NCI-H1092 (cell line): ENCODE data around the gene GLI1.
"Not testable (repeated sequence)": the region's sequence is repeated elsewhere in the genome, so short reads cannot be mapped to it uniquely, and the experiment has no call there.

Experiments used
- DNase-seq: peaks from one replicate; lab custom pipeline; 2025; lab: John Stamatoyannopoulos, UW

The GLI1 gene

DNA sequence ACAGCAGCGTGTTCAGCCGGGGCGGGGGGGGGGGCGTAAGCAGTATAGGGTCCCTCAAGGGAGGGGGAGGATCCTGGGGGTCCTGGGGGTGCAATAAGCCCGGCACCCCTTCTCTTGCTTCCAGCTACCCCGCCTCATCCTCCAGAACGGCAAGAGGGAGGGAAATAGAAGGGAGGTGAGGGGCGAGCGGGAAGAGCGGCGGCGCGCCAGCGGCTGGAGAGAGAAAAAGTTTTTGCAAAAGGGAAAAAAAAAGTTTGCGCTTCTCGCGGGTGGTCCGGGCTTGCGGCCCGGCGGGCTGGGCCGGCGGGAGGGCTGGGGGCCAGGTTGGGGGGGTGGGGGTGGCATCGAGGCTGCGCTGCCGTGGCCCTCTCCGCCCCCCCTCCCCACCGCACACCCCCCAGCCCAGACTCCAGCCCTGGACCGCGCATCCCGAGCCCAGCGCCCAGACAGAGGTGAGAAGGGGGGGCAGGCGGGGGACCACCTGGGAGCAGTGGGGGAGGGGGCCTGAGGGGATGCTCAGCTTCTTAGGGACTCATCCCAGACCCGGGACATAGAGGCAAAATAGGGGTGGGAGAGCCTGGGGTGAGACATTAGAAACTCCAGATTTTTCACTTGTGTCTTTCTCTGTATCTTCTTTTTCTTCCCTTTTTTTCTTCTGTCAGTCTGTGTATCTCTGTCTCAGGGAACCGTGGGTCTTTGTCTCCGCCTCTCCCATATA, at the start of gene GLI1:
Gene GLI1 (plus strand): TSS at position 36 of the 718 bp plus-strand sequence. CDS start 3,907 bp downstream, outside the sequence.
- DNase-seq, result no peak

DNA sequence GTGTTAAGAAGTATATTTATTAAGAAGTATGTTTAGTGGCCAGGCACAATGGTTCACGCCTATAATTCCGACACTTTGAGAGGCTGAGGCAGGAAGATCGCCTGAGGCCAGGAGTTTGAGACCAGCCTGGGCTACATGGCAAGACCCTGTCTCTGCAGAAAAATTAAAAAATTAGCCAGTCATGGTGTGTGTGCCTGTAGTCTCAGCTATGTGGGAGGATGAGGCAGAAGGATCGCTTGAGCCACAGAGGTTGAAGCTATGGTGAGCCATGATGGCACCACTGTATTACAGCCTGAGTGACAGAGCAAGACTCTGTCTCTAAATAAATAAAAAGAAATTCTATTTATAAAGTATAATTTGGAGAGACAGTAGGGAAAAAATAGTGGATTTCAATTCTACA, 49.1 kb upstream of the GLI1 start:
- DNase-seq, result no peak

DNA sequence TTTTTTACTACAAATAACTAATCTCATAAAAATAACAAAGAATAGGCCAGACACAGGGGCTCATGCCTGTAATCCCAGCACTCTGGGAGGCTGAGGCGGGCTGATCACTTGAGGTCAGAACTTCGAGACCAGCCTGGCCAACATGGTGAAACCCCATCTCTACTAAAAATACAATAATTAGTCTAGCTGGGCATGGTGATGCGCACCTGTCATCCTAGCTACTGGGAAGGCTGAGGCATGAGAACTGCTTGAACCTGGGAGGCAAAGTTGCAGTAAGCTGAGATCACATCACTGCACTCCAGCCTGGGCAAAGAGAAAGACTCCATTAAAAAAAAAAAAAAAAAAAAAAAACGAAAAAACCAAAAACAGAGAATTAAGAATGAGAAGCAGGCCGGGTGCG, 45.4 kb upstream of the GLI1 start:
- not testable (repeated sequence) for DNase-seq

DNA sequence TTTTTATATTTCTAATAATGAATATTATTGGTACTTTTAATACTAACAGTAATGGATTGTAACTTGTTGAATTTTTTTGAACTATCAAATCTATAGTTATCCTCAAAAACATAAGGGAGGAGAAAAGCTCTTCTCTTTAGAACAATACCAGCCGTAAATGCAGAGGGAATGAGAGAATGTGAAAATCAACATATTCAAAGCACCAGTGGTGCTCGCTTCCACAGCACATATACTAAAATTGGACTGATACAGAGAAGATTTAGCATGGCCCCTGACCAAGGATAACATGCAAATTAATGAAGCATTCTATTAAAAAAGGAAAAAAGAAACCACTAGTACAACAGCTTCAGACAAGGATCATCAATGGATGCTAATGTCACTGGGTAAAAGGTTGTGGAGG, 44.5 kb upstream of the GLI1 start:
- no peak for DNase-seq

DNA sequence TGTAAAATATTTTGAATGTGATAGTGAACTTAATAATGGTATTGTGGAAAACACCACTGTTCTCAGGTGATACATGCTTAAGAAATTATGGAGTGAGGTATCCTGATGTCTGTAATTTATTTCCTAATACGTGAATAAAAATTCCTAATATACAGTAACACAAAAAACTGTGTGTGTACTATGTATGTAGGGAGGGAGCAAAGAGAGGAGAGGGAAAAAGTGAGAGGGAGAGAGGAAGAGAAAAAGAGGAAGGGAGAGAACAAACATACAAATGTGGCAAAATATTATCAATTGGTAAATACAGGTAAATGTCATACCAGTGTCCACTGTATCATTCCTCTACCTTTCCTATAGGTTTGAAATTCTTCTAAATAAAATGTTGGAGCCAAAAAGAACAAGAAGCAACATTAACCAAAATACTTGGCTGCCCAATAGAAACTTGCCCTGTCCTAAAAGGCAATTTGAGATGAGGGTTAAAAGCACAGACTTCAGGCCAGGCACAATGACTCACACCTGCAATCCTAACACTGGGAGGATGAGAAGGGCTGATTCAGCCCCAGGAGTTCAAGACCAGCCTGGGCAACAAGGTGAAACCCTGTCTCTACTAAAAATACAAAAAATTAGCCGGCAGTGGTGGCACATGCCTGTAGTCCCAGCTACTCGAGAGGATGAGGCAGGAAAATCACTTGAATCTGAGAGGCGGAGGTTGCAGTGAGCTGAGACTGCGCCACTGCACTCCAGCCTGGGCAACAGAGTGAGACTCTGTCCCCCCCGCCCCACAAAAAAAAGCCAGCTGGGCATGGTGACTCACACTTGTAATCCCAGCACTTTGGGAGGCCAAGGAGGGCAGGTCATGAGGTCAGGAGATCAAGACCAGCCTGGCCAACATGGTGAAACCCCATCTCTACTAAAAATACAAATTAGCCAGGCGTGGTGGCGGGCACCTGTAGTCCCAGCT, 43.3 kb upstream of the GLI1 start:
- no peak for DNase-seq

DNA sequence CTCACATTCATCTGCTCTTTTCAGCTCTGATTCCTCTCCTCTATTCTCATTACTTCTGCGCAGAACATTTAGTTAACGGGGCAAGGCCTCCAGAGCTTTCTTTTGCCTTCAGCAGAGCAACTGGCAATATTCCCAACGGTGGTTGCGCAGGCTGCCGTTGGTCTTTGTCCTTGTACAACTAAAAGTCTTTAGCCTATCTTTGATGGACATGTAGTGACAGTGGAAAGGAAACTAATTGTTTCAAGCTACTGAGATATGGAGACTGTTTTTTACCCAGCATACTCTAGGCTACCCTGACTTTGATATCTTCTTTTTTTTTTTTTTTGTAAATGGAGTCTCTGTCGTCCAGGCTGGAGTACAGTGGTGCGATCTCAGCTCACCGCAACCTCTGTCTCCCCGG, 41.3 kb upstream of the GLI1 start:
- DNase-seq, result no peak

DNA sequence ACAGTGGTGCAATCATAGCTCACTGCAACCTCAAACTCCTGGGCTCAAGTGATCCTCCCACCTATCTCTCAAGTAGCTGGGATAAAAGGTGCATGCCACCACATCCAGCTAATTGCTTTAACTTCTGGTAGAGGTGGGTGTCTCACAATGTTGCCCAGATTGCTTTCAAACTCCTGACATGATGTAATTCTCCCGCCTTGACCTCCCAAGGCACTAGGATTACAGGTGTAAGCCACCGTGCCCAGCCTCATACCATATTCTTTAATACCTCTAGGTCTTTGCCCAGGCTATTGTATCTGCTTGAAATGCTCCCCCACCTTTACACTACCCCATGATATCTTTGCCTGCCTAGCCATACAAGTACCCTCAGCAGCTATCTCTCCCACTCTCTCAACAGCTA, 40.1 kb upstream of the GLI1 start:
- DNase-seq, result no peak

DNA sequence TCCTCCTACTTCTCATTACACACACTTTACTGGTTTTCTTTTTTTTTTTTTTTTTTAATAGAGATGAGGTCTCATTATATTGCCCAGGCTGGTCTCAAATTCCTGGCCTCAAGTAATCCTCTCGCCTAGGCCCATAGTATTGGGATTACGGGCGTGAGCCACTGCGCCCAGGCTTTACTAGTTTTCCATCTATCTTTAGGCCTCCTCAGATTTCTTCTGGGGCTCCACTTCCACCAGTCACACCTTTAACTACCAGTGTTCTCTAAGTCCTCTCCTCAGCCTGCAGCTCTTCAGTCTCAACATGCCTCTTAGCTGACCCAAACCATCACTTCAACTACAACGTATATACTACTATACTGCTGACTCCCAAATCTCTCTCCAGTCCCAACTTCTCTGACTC, 39.1 kb upstream of the GLI1 start:
- no peak for DNase-seq

DNA sequence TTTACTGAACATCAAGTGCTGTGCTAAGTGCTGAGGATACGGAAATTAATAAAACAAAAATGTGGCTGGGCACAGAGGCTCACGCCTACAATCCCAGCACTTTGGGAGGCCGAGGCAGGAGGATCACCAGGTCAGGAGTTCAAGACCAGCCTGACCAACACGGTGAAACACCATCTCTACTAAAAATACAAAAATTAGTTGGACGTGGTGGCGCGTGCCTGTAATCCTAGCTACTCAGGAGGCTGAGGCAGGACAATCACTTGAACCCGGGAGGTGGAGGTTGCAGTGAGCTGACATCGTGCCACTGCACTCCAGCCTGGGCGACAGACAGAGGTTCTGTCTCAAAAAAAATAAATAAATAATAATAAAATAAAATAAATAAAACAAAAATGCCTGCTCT, 32.6 kb upstream of the GLI1 start:
- not testable (repeated sequence) for DNase-seq

DNA sequence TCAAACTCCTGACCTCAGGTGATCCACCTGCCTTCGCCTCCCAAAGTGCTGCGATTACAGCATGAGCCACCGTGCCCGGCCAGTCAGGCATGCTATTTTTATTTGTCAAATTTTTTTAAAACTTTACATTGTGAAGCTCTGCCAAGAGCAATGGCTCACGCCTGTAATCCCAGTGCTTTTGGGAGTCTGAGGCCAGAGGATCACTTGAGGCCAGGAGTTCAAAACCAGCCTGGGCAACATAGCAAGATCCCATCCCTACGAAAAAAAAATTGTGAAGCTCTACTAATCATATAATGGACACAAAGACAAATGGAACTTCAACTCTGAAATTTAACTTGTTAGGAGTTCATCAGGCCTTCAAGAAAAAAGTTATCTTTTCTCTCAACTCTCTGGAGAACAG, 30.6 kb upstream of the GLI1 start:
- DNase-seq, result no peak

DNA sequence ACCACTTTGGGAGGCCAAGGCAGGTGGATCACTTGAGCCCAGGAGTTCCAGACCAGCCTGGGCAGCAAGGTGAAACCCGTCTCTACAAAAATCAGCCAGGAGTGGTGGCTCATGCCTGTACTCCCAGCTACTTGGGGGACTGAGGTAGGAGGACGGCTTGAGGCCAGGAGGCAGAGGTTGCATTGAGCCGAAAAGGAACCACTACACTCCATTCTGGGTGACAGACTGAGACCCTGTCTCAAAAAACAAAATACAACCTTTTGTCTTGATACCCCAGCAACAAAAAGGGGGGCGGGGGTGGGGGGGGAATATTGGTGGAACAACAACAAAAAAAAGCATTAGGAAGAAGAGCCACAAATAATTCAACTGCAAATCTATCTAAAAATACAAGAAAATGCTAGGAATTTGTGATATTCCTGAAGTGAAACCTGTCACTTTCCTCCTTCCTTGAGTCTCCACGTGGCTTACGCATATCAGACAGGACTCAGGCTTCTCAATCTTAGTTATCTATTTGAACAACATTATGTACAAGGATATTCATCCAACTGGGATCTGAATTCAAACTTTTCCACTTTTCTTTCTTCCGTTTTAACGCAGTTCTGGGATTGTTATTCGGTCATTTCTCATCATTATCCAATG, 30.0 kb upstream of the GLI1 start:
- DNase-seq, result no peak

DNA sequence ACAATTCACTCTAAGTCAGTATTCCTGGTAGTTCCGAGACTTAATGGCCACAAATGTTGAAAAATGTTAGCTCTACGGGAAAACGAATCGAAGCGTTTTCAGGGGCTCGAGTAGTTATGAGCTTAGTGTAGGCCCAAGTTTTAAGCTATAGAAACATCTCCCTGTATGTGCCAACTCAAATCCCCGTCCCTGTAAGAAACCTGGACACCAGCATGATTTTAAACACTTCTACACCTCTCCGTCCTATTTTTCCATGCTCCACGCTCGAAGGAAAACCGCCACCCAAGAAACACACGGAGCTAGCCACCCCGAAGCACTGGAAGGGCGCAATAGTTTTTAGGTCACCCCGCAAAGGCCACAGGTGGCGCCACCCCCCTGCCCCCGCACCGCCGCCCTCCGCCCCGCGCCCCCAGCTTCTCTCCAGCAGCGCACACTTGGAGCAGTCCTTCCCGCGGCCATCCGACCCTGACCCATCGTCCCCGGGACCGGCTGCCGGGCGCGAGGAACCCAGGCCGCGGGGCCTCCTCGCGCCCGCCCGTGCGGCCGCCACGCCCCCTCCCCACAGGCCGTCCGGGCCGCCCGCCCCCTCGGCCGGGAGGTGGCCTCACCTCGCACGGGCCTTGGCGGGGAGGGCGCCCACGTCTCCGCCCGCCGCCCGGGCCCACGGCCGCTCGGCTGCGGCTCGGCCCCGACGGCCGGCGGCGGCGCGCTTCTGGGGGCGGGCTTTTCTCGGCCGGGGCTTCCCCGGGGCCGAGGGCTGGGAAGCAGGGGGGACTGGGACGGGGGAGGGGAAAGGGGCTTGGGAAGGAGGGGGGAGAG, 29.3 kb upstream of the GLI1 start:
- no peak for DNase-seq

DNA sequence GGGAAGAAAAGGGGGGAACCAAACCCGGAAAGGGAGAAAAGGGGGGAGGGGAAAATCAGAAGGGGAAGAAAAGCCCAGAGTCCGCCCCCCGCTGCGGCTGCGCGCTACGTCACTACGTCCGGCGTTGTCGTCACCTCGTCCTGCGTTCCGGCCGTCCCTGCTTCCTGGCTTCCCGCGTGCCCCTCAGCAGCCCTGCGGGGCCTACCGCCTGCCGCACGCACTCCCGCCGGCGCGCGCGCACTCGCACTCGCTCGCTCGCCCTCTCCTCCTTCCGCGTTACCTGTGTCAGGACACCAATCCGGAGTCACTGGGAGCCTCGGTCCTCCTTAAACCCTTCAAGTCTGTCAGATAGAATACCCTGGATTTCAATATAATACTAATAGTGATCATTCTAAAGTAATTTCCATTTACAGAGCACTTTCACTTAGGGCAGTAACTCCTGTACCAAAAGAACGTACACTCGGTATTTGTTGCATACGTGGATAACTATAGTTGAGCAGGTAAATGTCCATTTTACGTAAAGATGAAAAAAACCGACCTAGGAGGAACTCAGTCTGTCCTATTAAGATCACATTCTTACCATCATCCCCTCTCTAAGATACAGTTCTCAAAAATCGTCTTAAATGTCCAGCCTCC, 28.5 kb upstream of the GLI1 start, which contains the start of gene R3HDM2:
Gene R3HDM2 (minus strand): TSS at position 113 of the 636 bp plus-strand sequence. CDS start 120,615 bp downstream, outside the sequence.
- peak; percentile 85 for DNase-seq

DNA sequence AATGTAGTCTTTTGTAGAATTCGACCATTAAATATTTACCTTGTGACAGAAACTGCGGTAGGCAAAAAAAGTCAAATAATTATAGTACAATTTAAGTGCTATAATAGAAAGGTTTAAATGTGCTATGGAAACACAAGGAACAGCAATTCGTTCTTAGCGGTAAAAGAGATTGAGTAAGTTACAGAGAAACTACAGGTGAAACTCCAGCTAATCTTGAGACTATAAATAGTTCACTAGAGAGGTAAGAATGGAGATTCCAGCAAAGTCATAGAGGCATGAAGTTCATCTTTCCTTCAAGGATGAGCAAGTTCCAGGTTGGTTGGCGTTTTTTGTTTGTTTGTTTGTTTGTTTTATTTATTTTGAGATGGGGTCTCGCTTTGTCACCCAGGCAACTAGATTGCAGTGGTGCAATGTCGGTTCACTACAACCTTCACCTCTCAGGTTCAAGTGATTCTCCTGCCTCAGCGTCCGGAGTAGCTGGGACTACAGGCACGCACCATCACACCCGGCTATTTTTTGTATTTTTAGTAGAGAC, 27.9 kb upstream of the GLI1 start:
- no peak for DNase-seq

DNA sequence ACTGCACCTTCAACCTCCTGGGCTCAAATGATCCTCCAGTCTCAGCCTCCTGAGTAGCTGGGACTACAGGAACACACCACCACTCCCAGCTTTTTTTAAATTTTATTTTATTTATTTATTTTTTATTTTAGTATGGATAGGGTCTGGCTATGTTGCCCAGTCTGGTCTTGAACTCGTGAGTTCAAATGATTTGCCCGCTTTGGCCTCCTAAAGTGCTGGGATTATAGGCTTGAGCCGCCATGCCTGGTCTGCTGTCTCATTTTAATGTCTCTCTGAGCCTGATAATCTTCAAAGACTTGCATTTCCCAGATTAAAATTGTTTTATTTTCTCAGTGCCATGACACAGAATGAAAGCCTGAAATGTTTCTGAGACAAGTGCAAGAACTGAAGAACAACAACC, 26.2 kb upstream of the GLI1 start:
- no peak for DNase-seq

DNA sequence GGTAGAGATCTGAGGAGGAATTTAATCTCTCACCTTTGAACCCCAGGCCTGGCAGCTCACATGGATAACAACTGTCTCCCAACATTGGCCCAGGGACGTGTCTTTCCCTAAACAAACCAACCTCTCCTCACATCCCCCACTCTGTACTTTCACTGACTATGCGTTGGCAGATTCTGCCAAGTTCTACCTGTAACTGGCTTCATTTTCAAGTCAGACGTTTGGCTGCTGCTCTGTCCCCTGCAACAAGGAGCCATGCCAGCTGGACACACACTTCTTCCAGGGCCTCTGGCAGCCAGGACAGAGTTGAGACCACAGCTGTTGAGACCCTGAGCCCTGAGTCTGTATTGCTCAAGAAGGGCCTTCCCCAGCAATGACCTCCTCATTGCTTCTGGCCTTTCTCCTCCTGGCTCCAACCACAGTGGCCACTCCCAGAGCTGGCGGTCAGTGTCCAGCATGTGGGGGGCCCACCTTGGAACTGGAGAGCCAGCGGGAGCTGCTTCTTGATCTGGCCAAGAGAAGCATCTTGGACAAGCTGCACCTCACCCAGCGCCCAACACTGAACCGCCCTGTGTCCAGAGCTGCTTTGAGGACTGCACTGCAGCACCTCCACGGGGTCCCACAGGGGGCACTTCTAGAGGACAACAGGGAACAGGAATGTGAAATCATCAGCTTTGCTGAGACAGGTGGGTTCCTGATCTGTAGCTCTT, 24.9 kb upstream of the GLI1 start, which contains the start of gene INHBC:
Gene INHBC (plus strand): TSS at position 268 of the 707 bp plus-strand sequence. CDS start 103 bp downstream, at position 371.
- DNase-seq, result no peak

DNA sequence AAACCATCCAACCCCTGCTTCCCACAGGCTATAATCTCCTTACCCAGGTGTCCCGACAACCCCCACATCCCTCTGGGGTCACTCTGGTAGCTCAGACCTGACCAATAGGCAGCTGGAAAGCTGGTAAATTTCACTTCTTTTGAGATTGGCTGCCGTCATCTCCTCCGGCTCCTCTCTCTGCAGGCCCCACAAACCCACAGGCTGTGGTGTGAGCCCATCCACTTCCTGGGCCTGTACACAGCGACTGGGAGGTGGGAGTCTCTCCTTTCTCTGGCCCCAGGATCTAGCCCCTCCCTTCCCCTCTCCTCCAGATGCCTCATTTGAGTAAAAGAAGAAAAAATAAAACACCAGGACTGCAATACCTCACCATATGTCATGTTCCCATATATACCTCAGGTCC, 24.3 kb upstream of the GLI1 start:
- no peak for DNase-seq

DNA sequence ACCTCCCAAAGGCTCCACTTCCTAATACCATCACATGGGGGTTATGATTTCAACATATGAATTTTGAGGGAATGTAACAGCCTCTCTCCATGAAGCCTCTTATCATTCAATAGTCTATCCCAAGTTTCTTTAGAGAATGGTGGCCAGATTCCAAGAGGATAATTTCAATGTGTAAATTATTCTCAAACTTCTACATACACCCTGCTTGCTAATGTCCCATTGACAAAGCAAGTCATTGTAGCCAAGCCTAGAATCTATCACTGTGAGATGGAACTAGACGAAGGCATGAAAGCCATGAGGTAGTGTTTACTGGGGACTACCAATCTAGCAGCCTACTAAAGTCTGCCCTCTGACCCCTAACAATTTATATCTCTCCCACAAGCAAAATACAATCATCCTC, 21.2 kb upstream of the GLI1 start:
- no peak for DNase-seq

DNA sequence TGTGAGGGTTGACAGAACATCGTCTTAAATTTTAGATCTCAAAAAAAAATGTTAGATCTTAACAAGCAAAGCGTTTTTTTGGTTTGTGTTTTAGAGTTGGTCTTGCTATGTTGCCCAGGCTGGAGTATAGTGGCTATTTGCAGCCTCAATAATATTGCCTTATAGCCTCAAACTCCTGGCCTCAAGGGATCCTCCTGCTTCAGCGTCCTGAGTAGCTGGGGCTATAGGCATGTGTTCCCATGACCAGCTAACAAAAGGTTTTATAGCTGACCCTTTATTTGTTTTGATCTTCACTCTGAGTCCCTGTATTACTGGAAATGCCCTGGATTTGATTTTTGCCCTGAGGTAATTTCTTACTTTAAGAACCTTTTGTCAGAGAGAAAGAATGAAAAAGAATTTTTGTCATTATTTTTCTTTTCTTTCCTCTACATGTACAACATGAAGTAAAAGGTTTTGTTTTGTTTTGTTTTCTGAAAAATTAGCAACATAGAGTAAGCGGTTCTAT, 19.8 kb upstream of the GLI1 start:
- no peak for DNase-seq

DNA sequence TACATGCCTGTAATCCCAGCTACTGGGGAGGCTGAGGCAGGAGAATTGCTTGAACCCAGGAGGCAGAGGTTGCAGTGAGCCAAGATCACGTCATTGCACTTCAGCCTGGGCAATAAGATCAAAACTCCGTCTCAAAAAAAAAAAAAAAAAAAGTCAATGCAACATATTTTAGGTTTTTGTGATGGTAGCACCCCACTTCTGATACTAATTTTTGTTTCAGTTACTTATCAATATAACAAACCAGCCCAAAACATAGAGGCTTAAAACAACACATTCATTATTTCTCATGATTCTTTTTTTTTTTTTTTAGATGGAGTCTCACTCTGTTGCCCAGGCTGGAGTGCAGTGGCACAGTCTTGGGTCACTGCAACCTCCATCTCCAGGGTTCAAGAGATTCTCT, 18.2 kb upstream of the GLI1 start:
- DNase-seq, result not testable (repeated sequence)
